ENCODE measurements around the gene SFXN3.

SFXN3 gene

DNA sequence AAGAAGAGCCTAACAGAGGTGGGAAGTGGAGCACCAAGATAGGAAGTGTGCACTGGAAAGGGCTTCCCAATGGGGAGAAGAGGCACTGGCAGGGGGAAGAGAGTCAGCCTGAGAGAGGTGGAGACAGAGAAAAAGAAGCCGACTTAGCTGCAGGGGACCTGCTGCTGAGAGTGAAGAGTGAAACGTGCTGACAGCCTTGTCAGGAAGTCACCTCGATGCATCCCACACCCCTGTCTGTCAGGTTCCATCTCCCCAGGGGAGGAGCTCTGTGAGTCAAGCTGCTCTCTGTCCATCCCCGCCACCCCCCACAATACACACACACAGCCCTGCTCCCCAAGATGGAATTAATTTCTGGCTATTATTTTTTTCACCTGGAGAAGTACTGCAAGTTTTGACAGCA, 44.7 kb downstream of the SFXN3 start:
- H3K79me2 ChIP-seq, result no peaks in the 10 kb centered on the region
- TF ChIP-seq, protein P1, sequence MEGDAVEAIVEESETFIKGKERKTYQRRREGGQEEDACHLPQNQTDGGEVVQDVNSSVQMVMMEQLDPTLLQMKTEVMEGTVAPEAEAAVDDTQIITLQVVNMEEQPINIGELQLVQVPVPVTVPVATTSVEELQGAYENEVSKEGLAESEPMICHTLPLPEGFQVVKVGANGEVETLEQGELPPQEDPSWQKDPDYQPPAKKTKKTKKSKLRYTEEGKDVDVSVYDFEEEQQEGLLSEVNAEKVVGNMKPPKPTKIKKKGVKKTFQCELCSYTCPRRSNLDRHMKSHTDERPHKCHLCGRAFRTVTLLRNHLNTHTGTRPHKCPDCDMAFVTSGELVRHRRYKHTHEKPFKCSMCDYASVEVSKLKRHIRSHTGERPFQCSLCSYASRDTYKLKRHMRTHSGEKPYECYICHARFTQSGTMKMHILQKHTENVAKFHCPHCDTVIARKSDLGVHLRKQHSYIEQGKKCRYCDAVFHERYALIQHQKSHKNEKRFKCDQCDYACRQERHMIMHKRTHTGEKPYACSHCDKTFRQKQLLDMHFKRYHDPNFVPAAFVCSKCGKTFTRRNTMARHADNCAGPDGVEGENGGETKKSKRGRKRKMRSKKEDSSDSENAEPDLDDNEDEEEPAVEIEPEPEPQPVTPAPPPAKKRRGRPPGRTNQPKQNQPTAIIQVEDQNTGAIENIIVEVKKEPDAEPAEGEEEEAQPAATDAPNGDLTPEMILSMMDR (IDR thresholded peaks at IDR 0.05), result no peak
- no peak overlapping the region for H2AFZ ChIP-seq
- no peak overlapping the region for H3K4me2 ChIP-seq (ENCODE audit: low read length)
- no peaks in the 10 kb centered on the region for H3K36me3 ChIP-seq (ENCODE audit: control insufficient read depth, insufficient read depth, low read length)
- no peaks in the 10 kb centered on the region for H3K4me1 ChIP-seq
- no peak overlapping the region for H3K9ac ChIP-seq
- H3K27ac ChIP-seq, result no peak overlapping the region
- no peaks in the 10 kb centered on the region for H3K9me3 ChIP-seq (ENCODE audit: control insufficient read depth, low read length)
- peaks cover 4% of the 10 kb centered on the region for H3K27me3 ChIP-seq (ENCODE audit: control insufficient read depth, insufficient read depth, low read length)
- H3K4me3 ChIP-seq (ENCODE audit: low read depth, low read length), result no peak overlapping the region

GRCh38 chr10:101076630-101077029, 45.6 kb downstream of the SFXN3 start:
- Histone ChIP-seq H3K79me2 (no peaks in the 10 kb centered on the region), H3K27ac (no peak overlapping the region), H3K4me3 (ENCODE audit: low read depth, low read length) (no peak overlapping the region), H3K4me1 (no peaks in the 10 kb centered on the region), H3K4me2 (ENCODE audit: low read length) (no peak overlapping the region), H3K9ac (no peak overlapping the region), H3K9me3 (ENCODE audit: control insufficient read depth, low read length) (peaks cover 2% of the 10 kb centered on the region), H2AFZ (no peak overlapping the region), H3K27me3 (ENCODE audit: control insufficient read depth, insufficient read depth, low read length) (peaks cover 4% of the 10 kb centered on the region), H3K36me3 (ENCODE audit: control insufficient read depth, insufficient read depth, low read length) (no peaks in the 10 kb centered on the region)
- TF ChIP-seq, protein P1 (IDR thresholded peaks at IDR 0.05), result no peak

- TF ChIP-seq, protein P1 (IDR thresholded peaks at IDR 0.05), result no peak
- no peak overlapping the region for H3K4me3 ChIP-seq (ENCODE audit: low read depth, low read length)
- H2AFZ ChIP-seq, result no peak overlapping the region
- no peak overlapping the region for H3K27ac ChIP-seq
- no peak overlapping the region for H3K4me2 ChIP-seq (ENCODE audit: low read length)
- H3K79me2 ChIP-seq, result no peaks in the 10 kb centered on the region
- H3K4me1 ChIP-seq, result no peaks in the 10 kb centered on the region
- H3K9me3 ChIP-seq (ENCODE audit: control insufficient read depth, low read length), result peaks cover 2% of the 10 kb centered on the region
- no peaks in the 10 kb centered on the region for H3K36me3 ChIP-seq (ENCODE audit: control insufficient read depth, insufficient read depth, low read length)
- no peaks in the 10 kb centered on the region for H3K27me3 ChIP-seq (ENCODE audit: control insufficient read depth, insufficient read depth, low read length)
- H3K9ac ChIP-seq, result no peak overlapping the region
Measured at GRCh38 chr10:101079874-101080273, 48.8 kb downstream of the SFXN3 start.

DNA sequence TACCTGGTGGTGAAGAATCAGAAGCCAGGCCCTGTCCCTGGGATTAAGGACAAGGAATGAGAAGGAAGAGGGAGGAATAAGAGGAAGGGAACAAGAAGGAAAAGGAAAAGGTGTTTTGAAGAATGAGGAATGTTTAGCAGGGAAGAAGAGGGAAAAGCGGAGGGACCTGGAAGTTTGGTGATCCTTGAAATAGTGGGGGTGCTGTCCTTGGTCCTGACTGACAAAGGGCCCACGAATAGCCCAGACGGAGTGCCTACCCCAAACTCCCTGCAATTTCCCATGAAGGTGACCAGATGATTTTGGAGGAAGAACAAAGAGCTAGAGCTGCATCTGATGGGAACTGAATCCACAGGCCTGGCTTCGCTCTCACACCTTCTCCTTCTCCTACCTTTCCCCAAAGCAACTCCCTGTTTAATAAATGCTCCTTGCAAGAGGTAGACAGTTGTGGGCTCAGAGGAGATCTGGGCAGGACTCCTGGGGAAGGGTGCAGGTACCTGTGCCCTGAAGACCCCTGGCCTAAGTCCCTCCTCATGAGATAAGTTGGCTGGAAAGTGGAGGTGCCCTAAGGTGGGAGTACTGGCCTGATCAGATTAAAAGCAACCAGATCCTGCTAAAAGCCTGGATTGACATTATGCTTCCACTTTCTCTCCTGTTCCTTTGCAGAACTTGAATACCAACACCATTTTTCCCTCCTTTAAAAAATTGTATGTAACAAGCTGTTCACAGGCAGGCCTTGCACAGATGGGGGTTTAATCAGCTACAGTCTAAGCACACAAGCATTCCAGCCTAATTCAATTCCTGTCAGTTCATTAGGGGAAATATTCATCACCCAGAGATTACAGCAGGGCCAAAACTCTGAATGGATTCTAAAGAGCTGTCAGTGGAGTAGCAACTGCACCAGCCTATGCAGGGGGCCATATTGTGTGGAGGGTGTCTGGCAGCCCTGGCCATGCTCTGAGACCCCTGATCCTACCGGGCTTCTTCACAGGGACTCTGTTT, 50.2 kb downstream of the SFXN3 start:
- H3K27ac ChIP-seq, result no peak overlapping the region
- no peaks in the 10 kb centered on the region for H3K4me1 ChIP-seq
- H3K4me3 ChIP-seq (ENCODE audit: low read depth, low read length), result no peak overlapping the region
- H3K9ac ChIP-seq, result no peak overlapping the region
- H3K36me3 ChIP-seq (ENCODE audit: control insufficient read depth, insufficient read depth, low read length), result no peaks in the 10 kb centered on the region
- H3K4me2 ChIP-seq (ENCODE audit: low read length), result no peak overlapping the region
- peaks cover 2% of the 10 kb centered on the region for H3K9me3 ChIP-seq (ENCODE audit: control insufficient read depth, low read length)
- H2AFZ ChIP-seq, result no peak overlapping the region
- H3K27me3 ChIP-seq (ENCODE audit: control insufficient read depth, insufficient read depth, low read length), result no peaks in the 10 kb centered on the region
- TF ChIP-seq, protein P1 (IDR thresholded peaks at IDR 0.05), result no peak
- H3K79me2 ChIP-seq, result no peaks in the 10 kb centered on the region
